Astrocyte of the hippocampus (primary cell): ENCODE data around the gene UFD1.
A peak's percentile ranks its signal among the peaks of the same experiment; 100 is the strongest.

Experiments
- DNase-seq: peaks from one replicate; pipeline ENCODE4 v3.0.0; 2011; ENCODE audit warnings: low read depth, low spot score

The UFD1 gene

DNA sequence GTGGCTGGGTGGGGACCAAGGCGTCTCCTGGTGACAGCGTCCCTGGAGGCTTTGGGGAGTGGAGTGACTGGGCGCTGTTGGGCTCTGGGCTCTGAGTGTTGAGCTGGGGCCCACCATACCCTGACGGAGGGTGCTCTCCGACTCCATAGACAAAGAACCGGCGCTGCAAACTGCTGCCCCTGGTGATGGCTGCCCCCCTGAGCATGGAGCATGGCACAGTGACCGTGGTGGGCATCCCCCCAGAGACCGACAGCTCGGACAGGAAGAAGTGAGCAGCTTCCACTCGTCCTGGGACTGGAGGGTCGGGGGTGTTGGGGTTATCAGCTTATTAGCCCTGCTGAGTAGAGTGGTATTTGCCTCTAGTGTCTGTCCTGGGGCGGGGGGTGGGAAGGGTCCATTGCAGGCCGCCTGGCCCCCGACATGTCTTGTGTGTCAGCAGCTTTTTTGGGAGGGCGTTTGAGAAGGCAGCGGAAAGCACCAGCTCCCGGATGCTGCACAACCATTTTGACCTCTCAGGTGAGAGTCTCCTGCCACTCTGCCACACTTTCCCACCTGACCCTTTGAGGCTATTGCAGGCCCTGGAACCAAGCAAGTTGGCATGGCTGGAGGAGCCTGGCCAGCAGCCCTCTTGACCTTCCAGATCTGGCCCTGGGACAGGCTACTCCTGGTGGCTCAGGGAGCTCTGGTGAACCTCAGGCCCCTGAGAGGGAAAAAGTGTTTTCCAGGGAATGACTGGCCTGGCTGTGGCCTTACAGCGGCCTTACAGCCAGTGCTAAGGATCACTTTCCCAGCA lies 37.6 kb upstream of the UFD1 start:
- no peak for DNase-seq

DNA sequence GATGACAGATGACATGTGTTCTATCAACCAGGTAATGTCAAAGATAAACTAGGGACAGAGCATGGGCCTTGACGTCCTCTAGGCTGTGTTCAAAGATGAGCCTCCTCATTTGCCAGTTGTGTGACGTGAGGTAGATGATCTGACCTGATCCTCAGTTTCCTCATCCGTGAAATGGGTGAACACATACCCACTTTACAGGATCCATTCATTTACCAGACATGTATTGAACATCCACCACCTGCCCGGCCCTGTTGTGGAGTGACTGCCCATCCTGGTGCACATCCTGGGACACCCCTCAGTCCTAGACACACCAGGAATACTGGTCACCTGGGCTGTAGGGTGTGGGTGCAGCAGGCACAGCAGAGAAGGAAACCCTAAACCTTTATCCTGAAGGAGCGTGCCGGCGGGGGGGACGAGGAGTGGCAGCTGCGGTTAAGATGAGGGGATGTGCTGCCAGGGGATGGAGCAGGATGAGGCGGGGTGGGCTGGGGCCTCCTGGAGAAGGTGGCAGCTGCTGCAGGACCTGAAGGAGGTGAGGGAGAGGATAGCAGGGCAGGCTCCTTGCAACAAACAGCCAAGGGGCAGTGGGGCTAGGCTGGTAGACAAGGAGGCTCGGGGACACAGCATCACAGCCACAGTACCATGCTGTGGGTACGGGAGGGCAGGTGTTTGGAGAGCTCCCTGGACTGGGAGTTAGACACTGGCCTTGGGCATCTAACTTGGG lies 36.8 kb upstream of the UFD1 start:
- DNase-seq = no peak

GRCh38 chr22:19514831-19515565 lies 36.0 kb upstream of the UFD1 start:
- no peak for DNase-seq

- DNase-seq = no peak
These were observed 34.8 kb upstream of the UFD1 start for GRCh38 chr22:19513823-19514222.

DNA sequence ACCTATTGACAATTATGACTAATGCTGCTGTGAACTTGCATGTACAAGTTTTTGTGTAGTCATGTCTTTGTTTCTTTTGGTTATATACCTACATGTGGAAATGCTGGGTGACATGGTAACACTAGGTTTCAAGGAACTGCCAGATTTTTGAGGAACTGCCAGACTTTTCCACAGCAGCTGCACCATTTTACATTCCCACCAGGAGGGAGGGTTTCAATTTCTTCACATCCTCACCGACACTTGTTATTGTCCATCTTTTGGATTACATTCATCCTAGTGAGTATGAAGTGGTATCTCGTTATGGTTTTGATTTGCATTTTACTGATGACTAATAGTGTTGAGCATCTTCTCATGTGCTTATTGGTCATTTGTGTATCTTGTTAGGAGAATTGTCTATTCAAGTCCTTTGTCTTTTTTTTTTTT lies 31.9 kb upstream of the UFD1 start:
- DNase-seq = no peak

DNA sequence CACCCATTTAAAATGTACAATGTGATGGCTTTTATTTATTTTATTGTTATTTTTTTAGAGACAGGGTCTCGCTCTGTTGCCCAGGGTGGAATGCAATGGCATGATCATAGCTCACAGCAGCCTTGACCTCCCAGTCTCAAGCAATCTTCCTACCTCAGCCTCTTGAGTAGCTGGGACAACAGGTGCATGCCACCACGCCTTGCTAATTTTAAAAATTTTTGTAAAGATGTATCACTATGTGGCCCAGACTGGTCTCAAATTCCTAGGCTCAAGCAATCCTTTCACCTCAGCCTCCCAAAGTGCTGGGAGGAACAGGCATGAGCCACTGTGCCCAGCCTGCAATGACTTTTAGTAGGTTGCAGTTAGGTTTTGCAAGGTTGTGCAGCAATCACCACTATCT lies 30.9 kb upstream of the UFD1 start:
- no peak for DNase-seq

DNA sequence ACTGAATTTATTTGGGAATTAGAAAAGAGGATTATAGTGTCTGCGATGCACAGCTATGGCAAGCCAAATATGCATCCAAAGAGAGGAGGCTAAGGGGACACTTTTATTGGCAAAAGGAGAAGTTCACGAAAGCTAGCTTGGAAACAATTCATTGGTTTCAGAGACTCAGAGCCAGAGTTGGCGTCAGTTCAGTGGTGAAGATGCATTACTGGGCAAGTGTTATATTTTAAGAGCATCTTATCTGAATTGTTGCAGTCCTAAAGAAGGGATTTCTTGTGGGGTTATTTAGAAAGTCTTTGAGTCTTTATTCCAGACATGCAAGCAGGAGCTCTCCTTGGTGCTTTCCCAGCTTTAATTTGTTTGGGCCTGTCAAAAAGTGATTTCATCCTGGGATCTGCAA lies 30.2 kb upstream of the UFD1 start:
- DNase-seq = no peak

DNA sequence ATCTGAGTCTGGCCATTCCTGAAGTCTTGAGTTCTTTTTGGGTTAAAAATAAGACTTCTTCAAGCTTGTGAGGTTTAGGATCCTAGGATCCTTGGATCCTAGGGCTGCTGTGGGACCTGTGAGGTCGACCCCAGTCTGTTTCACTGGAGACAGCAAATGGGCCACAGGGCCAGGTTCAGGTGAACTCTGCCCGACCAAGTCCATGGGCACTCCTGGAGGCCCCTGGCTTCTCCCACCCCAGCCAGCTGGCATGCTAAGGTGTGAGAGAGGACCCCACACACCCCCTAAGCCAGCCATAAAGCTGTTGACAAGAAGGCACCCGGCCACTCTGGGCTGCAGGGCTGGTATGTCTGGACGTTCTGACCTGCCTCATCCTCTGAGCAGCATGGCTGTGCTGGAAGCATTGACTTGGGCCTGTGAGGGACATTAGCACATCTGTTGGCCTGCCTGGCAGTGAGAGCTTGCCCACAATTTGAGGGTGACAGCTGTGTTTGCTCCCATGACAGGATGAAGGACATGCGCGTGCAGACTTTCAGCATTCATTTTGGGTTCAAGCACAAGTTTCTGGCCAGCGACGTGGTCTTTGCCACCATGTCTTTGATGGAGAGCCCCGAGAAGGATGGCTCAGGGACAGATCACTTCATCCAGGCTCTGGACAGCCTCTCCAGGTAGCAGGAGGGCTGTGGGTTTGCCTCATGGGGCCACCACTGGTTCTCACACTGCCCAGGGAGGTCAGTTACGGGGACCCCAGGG lies 29.2 kb upstream of the UFD1 start:
- DNase-seq = no peak

GRCh38 chr22:19507534-19507861 lies 28.5 kb upstream of the UFD1 start:
- no peak for DNase-seq

DNA sequence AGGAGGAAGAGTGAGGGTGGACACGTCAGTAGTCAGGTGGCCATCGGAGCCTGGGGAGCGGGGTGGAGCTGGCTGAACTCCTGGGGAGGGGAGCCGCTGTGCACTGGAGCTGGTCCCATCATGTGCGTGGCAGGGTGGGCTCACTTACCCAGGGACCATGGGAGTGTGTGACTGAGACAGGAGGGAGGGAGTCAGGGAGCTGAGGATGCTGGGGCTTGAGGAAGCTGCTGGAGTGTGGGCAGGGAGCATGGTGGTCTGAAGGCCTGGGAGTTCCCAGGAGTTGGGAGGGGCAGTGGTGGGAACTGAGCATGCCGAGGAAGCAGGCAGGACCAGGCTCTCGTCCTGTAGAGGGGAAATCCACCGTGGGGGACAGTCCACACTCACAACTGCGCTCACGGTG lies 27.2 kb upstream of the UFD1 start:
- no peak for DNase-seq

DNA sequence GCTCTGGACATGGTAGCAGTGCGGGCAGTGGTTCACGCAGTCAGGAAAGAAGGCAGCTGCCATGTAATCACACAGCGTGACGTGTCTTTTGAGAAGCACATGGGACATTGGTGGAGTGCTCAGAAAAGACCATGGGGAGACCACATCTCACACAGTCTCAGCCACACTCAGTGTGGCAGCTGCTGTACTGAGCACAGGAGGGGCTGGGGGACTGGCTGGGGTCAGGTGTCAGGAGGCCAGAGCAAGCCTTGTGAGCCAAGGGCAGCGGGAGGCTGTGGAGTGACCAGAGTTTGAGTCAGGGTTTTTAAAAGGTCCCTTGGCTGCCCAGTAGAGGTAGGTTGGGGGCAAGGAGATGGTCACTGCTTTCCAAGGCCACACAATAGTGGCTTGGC lies 26.7 kb upstream of the UFD1 start:
- DNase-seq = no peak

DNA sequence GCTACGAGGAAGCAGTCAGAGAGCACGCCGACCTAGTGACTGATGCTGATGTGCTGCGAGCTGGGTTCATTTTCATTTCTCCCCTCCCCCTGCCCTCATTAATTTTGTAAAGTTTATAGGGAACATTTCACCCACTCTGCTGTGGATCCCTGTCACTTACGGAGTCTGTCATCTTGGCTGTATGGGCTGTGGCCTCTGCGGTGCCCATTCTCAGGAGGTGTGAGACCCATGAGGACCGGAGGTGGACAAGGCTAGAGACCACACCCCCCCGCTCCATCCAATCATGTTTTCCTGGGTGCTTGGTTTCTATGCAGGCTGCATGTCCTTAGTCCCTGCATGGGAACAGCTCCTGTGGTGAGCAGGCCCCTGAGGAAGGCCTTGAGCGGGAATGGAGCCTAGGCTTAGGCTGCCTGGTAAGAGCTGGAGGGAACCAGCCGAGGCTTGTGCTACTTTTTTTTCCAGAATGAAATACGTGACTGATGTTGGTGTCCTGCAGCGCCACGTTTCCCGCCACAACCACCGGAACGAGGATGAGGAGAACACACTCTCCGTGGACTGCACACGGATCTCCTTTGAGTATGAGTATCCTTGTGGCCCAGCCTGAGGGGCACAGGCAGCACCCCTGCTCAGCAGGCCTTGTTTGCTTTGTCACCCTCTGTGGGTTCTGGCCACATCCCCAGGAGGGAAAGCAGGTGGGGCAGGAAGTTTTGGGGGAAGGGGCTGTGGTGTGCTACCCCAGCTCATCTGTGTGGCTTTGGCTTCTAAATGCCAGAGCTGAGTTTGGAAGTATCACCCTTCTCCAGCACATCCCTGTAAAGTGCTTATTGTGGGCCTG lies 26.1 kb upstream of the UFD1 start:
- no peak for DNase-seq

GRCh38 chr22:19503869-19504268 lies 24.9 kb upstream of the UFD1 start:
- DNase-seq = no peak

DNA sequence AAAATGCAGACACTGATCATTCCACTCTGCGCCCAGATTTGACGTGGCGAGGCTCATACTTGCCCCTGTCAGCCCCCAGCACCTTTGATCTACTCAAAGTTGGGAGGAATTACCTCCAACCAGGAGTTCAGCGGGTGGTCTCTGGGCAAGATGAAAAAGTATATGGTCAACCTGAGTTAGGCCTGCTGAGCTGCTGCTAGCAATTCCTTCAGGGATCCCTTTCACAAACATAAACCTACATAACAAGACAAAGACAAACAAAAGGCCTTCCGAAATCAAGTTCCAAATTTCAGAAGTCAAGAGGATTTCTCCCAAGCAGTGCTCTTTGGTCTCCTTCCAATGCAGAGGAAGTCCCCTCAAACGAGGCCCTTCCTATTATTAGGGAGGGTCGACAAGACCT lies 24.4 kb upstream of the UFD1 start:
- no peak for DNase-seq

DNA sequence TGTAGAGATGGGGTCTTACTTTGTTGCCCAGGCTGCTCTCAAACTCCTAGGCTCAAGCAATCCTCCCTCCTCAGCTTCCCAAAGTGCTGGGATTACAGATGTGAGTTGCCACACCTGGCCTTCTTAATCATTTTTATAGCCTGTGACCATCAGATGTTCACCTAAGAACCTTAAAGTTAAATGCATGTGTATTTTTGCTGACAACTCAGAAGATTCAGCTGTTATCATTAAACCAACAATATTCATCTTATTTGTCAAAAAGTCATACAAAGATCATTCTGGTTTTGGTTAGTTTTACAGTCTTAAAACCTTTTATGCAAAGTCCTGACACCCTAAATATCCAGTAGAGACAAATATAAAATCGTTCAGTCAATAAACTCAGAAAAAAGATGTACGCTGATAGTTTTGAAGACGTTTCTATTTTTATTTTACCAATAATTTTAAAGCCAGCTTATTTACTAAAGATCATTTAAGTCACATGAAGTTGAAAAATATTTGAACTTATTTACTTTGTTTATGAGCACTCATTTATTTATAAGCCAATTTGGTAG lies 23.0 kb upstream of the UFD1 start:
- no peak for DNase-seq

- DNase-seq = no peak
These were observed 20.9 kb upstream of the UFD1 start for GRCh38 chr22:19499880-19500242.

GRCh38 chr22:19499236-19499879 lies 20.4 kb upstream of the UFD1 start:
- DNase-seq = no peak

DNA sequence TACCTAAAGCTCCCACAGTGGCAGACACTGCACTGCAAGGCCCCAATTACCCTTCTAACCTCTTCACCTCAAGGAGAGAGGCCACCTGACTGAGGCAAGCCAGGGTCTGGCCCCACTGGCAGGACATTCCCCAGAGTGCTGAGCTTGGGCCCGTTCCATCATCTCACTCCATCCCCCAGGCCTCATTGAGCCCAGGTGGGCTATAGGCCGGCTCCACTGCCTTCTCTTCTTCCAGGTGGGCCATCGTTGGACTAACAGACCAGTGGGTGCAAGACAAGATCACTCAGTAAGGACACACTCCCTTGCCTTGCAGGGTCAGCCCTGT lies 19.8 kb upstream of the UFD1 start:
- DNase-seq = no peak

DNA sequence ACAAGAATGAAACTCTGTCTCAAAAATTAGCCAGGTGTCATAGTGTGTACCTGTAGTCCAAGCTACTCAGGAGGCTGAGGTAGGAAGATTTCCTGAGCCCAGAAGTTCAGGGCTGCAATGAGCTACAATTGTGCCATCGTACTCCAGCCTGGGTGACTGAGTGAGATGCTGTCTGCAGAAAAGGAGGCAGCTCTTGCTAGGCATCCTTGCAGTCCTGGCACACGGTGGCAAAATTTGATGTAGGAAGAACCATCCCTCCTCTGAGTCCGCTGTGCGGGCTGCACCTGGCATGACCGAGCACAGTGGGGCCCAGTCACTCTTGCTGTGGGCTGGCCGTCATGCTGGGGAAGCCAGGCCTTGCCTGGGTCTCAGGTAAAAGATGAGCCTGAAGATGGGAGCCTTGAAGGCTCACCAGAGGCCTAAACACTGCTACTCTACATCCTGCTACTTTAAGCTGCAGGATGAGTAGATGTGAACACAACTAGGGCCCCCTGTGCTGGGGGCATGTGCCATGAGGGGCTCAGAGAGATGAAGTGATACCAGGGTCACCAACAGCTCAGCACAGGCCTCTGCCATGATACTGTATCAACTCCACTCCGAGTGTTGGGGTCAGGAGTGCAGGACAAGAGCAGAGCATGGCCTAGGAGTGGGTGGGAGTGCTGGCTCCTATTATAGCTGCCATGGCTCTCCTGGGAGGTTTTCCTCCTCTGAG lies 19.3 kb upstream of the UFD1 start:
- no peak for DNase-seq

GRCh38 chr22:19497245-19497644 lies 18.3 kb upstream of the UFD1 start:
- DNase-seq = peak; percentile 92
